Loucy (cell line): Measurements from ENCODE around the gene PANX3.

Experiments used
- EZH2phosphoT487 ChIP-seq: fragments of 200-600 bp; IDR thresholded peaks from 2 replicates; pipeline ENCODE4 v1.6.1; 2018; ENCODE audit warnings: antibody characterized with exemption, mild to moderate bottlenecking, moderate library complexity, borderline replicate concordance
- TF ChIP-seq, protein P1 (sequence below): fragments of 200-600 bp; sonication (generic); conservative IDR thresholded peaks from 2 replicates; pipeline ENCODE4 v1.5.1; 2014; ENCODE audit warnings: mild to moderate bottlenecking, antibody characterized with exemption, low read length

DNA sequence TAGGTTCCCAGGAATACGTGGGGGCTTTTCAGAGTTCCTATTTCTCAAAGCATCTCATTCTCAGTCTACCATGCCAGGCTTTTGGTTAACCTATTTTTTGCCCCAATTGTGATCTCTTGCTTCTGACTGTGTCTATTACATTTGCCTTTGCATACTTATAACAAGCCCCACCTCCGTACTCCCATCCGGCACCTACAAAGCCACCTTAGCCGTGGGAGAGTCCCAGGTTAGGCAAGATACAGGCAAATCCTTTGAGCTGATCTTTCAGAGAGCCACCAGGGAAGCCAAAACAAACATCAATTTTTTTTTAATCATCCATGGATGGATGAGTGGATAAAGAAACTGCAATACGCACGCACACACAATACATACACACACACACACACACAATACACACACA is 18.6 kb upstream of the PANX3 start:
- no peak for TF ChIP-seq EZH2phosphoT487
- TF ChIP-seq, protein P1, sequence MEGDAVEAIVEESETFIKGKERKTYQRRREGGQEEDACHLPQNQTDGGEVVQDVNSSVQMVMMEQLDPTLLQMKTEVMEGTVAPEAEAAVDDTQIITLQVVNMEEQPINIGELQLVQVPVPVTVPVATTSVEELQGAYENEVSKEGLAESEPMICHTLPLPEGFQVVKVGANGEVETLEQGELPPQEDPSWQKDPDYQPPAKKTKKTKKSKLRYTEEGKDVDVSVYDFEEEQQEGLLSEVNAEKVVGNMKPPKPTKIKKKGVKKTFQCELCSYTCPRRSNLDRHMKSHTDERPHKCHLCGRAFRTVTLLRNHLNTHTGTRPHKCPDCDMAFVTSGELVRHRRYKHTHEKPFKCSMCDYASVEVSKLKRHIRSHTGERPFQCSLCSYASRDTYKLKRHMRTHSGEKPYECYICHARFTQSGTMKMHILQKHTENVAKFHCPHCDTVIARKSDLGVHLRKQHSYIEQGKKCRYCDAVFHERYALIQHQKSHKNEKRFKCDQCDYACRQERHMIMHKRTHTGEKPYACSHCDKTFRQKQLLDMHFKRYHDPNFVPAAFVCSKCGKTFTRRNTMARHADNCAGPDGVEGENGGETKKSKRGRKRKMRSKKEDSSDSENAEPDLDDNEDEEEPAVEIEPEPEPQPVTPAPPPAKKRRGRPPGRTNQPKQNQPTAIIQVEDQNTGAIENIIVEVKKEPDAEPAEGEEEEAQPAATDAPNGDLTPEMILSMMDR, result no peak
